Motor neuron (in vitro differentiated cells): ENCODE data around the gene CDH4. TPM values are rescaled to one million over a fixed set of nuclear protein-coding genes. Genes with fewer than 3 reads are reported as not detected.
A peak's percentile ranks its signal among the peaks of the same experiment; 100 is the strongest.

ENCODE experiments used
- ATAC-seq, 8 experiments: fragments of 200-7000 bp; cut with Tn5 transposase; replicated peaks in 6 of 8; 2 replicates each; pipeline ENCODE4 v1.8.0; 2021; ENCODE audit warnings: mild to moderate bottlenecking in 8 of 8, moderate library complexity in 8 of 8
- H3K27ac ChIP-seq, 2 donors: fragments of 250-450 bp; sonication (Bioruptor Pico); 2 replicates each; pipeline ENCODE4 v1.9.0; 2021; ENCODE audit warnings: antibody characterized with exemption in 2 of 2, mild to moderate bottlenecking in 2 of 2, moderate library complexity in 1 of 2
- H3K4me1 ChIP-seq, 2 donors: fragments of 250-450 bp; sonication (Bioruptor Pico); replicated peaks in 1 of 2; 2 replicates each; pipeline ENCODE4 v1.6.1; 2021; ENCODE audit warnings: antibody characterized with exemption in 2 of 2, mild to moderate bottlenecking in 2 of 2, moderate library complexity in 1 of 2
- H3K4me3 ChIP-seq, 5 donors: fragments of 250-450 bp; sonication (Bioruptor Pico); 2 replicates each; pipeline ENCODE4 v1.9.0; 2021; ENCODE audit warnings: antibody characterized with exemption in 5 of 5, mild to moderate bottlenecking in 5 of 5, moderate library complexity in 4 of 5
- WGBS, 10 experiments: fragments of 450-650 bp; shearing (Covaris generic); methylation state at CpG; one replicate each; pipeline ENCODE4 v1.0.0; 2022; 5-methylcytosine and 5-hydroxymethylcytosine counted together
- in situ Hi-C, 9 experiments: fragments of 400-800 bp; cut with MboI; loops; one replicate each; pipeline ENCODE4 v1.15.0; 2021; ENCODE audit warnings: low sequenced_read_pairs in 9 of 9, low pct_unique_long_range_greater_than_20kb in 2 of 9; ENCODE audit not compliant: unreplicated experiment in 9 of 9
- total RNA-seq, 8 experiments: library from RNA; unstranded; fragments of 300-600 nt; gene quantifications; 2 replicates each; pipeline versions ENCODE4 v1.2.3 to v1.2.4, GENCODE V29; 2022

CDH4 gene
- total RNA-seq, 8 experiments from 2014 or later, result 2.4 to 41.6 (median 12.9) TPM

GRCh38 chr20:61487997-61488371 lies 235.9 kb downstream of the CDH4 start:
- 13 to 55% (median 36%) methylated on average over 1 to 6 of the region's 7 CpGs; no CpG with 5 or more reads in 1 of the 10 experiments for WGBS, 10 experiments
- no peak overlapping the region for H3K27ac ChIP-seq
- in situ Hi-C loops, result no loop called here
- H3K4me1 ChIP-seq, result peaks cover 17 to 27% of the 10 kb centered on the region in 2 donors
- H3K4me3 ChIP-seq, result no peak overlapping the region
- peak in 5 of 8 experiments; percentile 62 to 73 (median 68) for ATAC-seq

GRCh38 chr20:61490721-61491120 lies 238.7 kb downstream of the CDH4 start:
- Histone ChIP-seq H3K4me1 (peaks cover 29% of the 10 kb centered on the region in 2 donors), H3K27ac (no peak overlapping the region), H3K4me3 (no peak overlapping the region)
- WGBS, 10 experiments, result 57 to 100% (median 75%) methylated on average over 1 to 4 of the region's 5 CpGs; no CpG with 5 or more reads in 6 of the 10 experiments
- no peak for ATAC-seq
- in situ Hi-C loops, result no loop called here

- no peak for ATAC-seq
- 0 to 100% (median 55%) methylated on average over 1 to 3 of the region's 3 CpGs; no CpG with 5 or more reads in 6 of the 10 experiments for WGBS, 10 experiments
- H3K4me1 ChIP-seq, result peaks cover 25 to 27% of the 10 kb centered on the region in 2 donors
- no peak overlapping the region for H3K27ac ChIP-seq
- in situ Hi-C loops, result no loop called here
- no peak overlapping the region for H3K4me3 ChIP-seq
Measured at GRCh38 chr20:61492065-61492464, 240.0 kb downstream of the CDH4 start.

DNA sequence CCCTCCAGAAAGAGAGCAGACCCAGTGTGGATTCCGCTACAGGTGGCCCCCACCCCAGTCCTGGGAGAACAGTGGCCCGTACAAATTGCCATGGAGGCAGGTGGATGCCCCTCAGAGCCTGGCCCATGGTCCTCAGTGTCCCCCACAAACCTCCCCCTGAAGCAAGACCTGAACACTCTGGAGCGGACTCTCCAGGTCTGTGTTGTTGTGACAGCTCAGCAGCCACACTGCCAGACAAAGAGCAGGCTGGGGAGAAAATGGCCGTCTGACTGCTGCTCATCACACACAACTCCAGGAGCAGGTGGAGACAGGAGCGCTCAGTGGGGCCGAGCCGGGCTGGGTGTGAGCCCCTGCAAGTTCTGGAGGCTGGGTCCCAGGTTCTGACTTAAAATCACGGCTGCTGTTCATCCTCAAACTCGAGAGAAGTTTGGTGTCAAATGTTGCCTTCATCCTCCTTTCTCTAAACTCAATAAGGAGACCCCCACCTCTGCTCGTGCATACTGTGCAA lies 241.8 kb downstream of the CDH4 start:
- H3K4me3 ChIP-seq, result no peak overlapping the region
- in situ Hi-C loops, result no loop called here
- no peak overlapping the region for H3K27ac ChIP-seq
- peaks cover 12 to 13% of the 10 kb centered on the region in 2 donors for H3K4me1 ChIP-seq
- WGBS, 10 experiments, result 13 to 89% (median 78%) methylated on average over 1 to 7 of the region's 10 CpGs; no CpG with 5 or more reads in 4 of the 10 experiments
- ATAC-seq, result no peak

GRCh38 chr20:61494763-61495575 lies 242.9 kb downstream of the CDH4 start:
- no peak for ATAC-seq
- no peak overlapping the region for H3K4me3 ChIP-seq
- H3K4me1 ChIP-seq, result peaks cover 17 to 24% of the 10 kb centered on the region in 2 donors
- WGBS, 10 experiments, result 21 to 100% (median 77%) methylated on average over 2 to 17 of the region's 22 CpGs
- in situ Hi-C loops, result no loop called here
- H3K27ac ChIP-seq, result no peak overlapping the region

GRCh38 chr20:61497029-61497627 lies 245.1 kb downstream of the CDH4 start:
- in situ Hi-C loops, result no loop called here
- WGBS, 10 experiments, result 0 to 100% (median 55%) methylated on average over 1 to 5 of the region's 5 CpGs
- Histone ChIP-seq H3K4me3 (no peak overlapping the region), H3K4me1 (peaks cover 34 to 38% of the 10 kb centered on the region in 2 donors), H3K27ac (no peak overlapping the region)
- ATAC-seq, result no peak

GRCh38 chr20:61499859-61500554 lies 247.9 kb downstream of the CDH4 start:
- WGBS, 10 experiments, result 20 to 67% (median 47%) methylated on average over 3 to 17 of the region's 19 CpGs; no CpG with 5 or more reads in 2 of the 10 experiments
- Histone ChIP-seq H3K4me1 (peaks cover 27 to 32% of the 10 kb centered on the region in 2 donors), H3K27ac (peak overlapping the region; percentile 14 to 54), H3K4me3 (no peak overlapping the region)
- in situ Hi-C loops, result no loop called here
- ATAC-seq, result peak; percentile 28 to 96 (median 92)

DNA sequence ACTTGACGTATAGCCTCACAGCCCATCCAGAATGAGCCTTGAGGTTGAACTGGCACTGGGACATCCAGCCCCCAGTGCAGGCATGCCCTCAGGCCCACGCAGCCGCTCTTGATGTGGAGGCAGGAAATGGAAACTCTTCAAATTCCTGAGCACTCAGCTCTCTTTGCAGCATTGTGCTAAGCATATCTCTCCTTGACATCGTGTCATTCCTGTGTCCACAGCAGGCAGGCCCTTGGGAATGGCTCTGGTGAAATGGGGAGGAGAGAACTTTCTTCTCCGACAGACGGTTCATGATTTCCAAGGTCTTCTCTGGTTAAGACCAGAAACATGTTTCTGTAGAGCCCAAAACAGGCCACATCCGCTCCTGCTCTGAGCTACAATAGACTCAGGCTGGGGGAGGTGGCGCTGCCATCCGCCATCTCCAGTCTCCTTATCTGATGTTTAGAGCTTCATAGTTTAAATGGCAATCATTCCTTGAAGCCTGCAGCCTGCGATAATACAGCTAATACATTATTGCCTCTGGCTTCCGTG lies 248.8 kb downstream of the CDH4 start:
- peak in 6 of 8 experiments; percentile 25 to 70 (median 40) for ATAC-seq
- Histone ChIP-seq H3K27ac (peak overlapping the region; percentile 7 to 55), H3K4me3 (no peak overlapping the region), H3K4me1 (peaks cover 26 to 32% of the 10 kb centered on the region in 2 donors)
- in situ Hi-C loops, result no loop called here
- 40 to 100% (median 73%) methylated on average over 1 to 8 of the region's 11 CpGs; no CpG with 5 or more reads in 2 of the 10 experiments for WGBS, 10 experiments

DNA sequence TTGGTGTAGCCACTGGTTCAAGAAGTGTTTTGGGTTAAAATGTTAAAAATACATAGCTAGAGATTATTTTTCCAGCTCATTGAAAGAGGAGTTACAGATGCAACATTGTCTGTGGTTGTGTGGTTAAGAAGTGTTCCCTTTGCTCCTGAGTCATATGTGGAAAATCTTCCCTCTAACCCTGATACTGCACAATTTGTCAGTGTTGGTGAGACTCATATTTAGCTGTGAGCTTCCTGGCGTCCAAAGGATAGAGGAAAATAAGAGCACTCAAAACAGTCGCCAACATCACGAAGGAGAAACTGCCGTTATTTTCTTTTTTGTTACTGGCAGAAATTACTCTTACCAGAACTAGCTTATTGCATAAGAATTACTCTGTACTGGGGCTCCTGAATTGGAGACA lies 250.4 kb downstream of the CDH4 start:
- Histone ChIP-seq H3K4me3 (no peak overlapping the region), H3K27ac (no peak overlapping the region), H3K4me1 (peaks cover 29 to 34% of the 10 kb centered on the region in 2 donors)
- WGBS, 10 experiments, result 21 to 100% (median 96%) methylated on average over 1 to 4 of the region's 4 CpGs; no CpG with 5 or more reads in 2 of the 10 experiments
- no peak for ATAC-seq
- in situ Hi-C loops, result no loop called here

DNA sequence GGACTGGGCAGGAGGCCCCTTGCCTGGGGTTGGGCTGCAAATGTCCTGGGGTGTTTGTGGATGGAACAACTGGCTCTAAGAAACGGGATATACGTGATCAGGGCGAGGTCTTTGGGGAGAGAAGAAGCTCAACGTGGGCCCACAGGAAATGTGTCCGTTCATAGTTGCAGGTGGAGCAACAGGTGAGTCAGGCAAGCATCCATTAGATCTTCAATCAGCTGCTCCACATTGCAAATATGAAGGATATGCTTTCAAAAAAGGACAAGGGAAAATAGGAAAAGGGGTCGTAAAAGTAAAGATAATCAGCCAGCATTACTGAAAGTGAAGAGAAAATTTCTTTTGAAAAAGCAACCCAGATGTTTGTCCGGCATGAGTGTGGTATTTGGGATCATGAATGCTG lies 251.0 kb downstream of the CDH4 start:
- in situ Hi-C loops, result no loop called here
- H3K4me1 ChIP-seq, result peaks cover 29 to 36% of the 10 kb centered on the region in 2 donors
- WGBS, 10 experiments, result 9 to 100% (median 84%) methylated on average over 2 to 7 of the region's 7 CpGs; no CpG with 5 or more reads in 2 of the 10 experiments
- no peak overlapping the region for H3K4me3 ChIP-seq
- ATAC-seq, result no peak
- H3K27ac ChIP-seq, result no peak overlapping the region

- peaks cover 12 to 18% of the 10 kb centered on the region in 2 donors for H3K4me1 ChIP-seq
- no peak overlapping the region for H3K27ac ChIP-seq
- in situ Hi-C loops, result no loop called here
- 20 to 98% (median 85%) methylated on average over 1 to 6 of the region's 8 CpGs; no CpG with 5 or more reads in 2 of the 10 experiments for WGBS, 10 experiments
- H3K4me3 ChIP-seq, result no peak overlapping the region
- ATAC-seq, result no peak
Measured at GRCh38 chr20:61505508-61505907, 253.4 kb downstream of the CDH4 start.

- 36 to 100% (median 86%) methylated on average over 1 to 11 of the region's 11 CpGs; no CpG with 5 or more reads in 2 of the 10 experiments for WGBS, 10 experiments
- Histone ChIP-seq H3K4me3 (no peak overlapping the region), H3K4me1 (peaks cover 11 to 16% of the 10 kb centered on the region in 2 donors), H3K27ac (no peak overlapping the region)
- in situ Hi-C loops, result no loop called here
- ATAC-seq, result no peak
Measured at GRCh38 chr20:61507778-61508177, 255.7 kb downstream of the CDH4 start.
